Measurements from ENCODE around the gene ACTG2.
"Not testable (repeated sequence)": the region's sequence is repeated elsewhere in the genome, so short reads cannot be mapped to it uniquely, and the experiment has no call there.

The ACTG2 gene

DNA sequence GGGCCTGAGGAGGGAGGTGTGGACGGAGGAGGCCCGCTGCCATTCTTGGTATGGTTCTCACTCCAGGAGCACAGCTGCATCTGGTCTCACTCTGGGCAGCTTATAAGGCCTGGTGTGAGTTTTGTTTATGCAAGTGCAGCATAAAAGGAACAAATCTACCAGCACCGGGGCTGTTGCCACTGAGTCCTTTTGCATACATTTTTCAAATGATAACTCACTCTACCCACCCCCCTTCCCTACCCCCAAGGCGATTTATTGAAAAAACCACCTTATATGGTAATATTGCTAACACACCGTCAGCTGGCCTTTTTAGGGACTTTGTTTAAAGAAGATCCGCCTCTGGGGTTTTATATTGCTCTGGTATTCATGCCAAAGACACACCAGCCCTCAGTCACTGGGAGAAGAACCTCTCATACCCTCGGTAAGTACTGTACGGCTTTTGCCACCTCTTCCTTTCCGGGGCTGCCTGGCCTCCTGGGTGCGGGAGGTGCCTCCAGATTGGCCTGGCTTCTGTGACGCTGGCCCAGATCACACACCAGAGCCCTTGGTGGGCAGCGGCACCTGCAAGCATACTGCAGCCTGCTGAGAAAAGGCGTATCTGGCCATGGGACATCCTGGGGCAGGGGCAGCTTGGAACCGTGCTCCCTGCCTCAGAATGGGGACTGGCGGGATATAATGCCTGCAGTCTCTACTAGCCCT, at the start of gene ACTG2:
ACTG2 (plus strand) TSS at position 378 of the 699 bp plus-strand sequence. CDS start 8,304 bp downstream, outside the sequence.
- DNase-seq (ENCODE audit: low read depth in 2 of 2), result no peak

DNA sequence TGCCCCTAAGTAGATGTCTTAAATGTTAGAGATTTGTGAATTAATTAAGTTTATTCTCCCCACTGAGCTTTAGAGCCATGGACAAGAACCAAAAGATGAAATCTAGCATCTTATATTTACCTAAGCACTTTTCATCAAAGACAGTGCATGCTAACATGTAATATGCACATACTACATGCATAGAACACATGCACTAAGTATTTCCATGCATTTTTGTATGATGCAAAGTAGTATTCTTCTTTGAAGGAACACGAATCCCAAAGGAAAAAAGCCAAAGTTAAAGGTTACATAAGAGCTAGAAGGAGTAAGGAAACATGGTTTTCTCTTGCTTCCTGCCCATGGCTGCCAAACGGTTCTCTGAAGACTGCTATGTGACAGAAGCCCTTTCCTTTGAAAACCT, 48.7 kb upstream of the ACTG2 start:
- no peak for DNase-seq (ENCODE audit: low read depth in 2 of 2)

DNA sequence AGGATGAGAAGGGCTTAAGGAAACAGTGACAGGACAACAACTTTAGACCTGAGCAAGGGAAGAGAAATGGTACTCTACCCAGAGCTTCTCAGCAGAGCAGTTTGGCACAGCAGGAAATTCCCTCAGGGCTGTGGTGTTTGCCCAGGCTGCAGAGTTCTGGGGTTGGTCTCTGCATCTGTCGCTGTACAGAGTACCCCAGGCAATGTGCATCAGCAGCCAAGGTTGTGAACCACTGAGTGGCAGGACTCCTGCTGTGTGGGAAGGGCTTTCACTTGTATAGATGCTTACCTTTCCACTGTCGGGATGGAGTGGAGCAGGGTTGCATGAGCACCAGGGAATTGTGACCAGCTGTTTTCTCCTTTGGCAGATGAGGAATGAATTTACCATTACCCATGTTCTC, 42.8 kb upstream of the ACTG2 start:
- no peak for DNase-seq (ENCODE audit: low read depth in 2 of 2)

DNA sequence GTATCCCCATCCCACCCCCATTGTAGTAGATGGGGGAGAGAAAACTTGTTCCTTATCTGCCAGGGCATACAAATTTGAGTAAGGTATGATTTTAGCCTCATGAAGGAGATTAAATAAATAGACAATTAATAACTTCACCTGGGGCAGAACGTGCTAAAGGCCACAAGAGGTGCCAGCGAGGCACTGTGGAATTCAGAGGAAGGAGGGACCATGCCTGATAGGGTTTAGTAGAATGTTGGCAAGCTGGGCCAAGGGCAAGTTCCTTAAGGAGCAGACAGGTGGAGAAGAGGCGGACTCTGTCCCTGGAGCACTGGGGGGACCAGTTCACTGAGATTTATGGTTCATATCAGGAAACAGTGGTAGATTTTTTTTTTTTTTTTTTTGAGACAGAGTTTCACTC, 41.5 kb upstream of the ACTG2 start:
- DNase-seq (ENCODE audit: low read depth in 2 of 2), result no peak

DNA sequence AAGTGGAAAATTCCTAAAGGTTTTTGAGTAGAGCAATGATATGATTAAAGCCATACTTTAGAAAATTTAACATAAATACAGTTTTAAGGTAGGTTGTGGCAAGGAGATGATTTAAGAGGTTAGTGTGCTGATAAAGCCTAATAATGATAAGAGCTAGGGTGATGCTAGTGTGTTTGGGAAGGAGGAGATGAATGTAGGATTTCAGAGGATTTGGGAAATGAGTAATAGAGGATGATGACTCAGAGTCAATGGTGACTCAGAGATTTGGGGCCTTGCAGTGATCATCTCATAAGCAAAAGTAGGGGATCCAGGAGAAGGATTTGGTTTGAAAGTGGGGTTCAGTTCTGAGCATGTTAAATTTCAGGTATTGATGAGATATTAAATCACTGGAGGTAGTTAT, 40.8 kb upstream of the ACTG2 start:
- no peak for DNase-seq (ENCODE audit: low read depth in 2 of 2)

DNA sequence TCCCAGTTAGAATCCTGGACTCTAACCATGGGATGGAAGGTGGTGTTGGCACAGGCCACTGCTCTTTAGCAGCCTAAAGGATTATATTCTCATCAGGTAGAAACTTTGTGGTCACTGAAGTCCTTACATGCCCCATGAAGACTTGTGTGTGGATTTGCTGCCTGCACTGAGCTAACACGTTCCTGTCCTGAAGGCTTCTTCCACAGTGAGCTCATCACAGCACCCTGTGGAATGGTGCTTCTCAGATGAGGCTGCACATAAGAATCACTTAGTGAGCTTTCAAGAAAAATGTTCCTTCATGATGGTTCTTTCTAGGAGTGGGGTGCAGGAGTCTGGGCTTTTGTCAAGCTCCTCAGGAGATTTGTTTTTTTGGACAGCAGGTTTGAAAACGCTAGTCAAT, 37.3 kb upstream of the ACTG2 start:
- no peak for DNase-seq (ENCODE audit: low read depth in 2 of 2)

DNA sequence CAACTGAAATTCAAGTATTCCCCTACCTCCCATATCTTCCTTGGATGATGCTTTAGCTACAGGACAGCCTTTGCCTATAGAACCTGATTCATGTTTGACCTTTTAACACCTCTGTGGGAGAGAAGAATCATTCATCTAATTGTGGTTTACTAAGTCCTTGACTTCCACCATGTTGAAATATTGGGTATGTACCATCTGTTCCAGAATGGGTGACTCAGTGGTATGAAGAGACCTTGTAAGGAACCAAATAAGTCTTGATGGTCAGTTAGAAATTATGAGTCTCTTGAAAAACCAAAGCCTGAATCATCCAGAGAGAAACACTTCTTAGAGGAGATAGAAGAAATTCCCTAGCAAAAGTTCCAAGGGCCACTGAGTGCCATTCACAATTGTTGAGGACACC, 36.6 kb upstream of the ACTG2 start:
- no peak for DNase-seq (ENCODE audit: low read depth in 2 of 2)

DNA sequence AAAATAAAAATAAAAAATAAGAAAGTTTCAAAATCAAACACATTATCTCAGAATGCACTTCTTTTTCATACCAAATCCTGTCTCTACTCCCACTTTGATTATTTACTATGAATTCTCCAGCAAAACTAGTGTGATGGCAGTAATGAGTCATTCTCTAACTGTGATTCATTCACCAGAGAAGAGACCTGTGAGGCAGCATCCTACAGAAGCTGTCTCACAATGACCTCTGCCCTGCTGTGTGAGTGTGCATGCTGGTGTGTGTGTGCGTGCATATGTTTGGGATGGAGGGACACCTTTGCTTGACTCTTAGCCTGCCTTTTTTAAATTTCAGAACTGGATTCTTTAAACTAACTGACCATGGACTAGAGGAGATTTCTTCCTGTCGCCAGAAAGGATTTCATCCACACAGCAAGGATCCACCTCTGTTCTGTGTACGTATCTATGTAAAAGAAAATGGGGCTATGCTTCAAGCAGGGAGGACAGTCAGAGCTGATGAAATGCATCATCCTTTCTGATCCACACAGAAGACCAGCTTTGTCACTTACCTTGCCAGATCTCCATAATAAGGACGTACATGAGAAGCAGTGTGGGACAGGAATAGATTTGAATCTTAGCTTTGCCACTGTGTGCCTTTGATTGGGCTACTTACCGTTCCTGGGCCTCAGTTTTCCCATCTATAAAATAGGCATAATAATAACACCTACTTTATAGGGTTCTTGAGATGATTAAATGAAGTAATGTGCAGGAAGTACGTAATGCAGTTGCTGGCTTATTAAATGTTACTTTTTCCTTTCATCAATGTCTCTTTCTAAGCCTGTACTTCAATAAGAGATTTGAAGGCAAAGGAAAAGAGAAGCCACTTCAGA, 32.9 kb upstream of the ACTG2 start:
- no peak for DNase-seq (ENCODE audit: low read depth in 2 of 2)

DNA sequence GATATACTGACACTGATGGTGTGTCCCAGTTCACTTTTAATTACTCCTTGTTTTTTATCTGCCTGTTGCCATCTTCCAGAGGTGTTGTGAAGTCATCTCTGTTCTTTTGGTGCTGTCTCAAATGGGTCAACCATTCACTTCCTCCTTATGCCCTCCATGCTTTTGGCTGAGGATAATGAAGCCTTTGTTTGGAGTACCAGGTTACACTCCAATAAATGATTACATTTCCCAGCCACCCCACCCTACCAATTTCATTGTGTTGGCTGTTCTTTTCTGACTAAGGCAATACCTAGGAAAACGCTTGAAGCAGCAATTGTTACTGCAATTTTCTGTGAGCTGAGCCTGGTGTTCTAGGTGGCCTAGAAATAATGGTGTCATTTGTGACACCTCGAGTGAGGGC, 29.8 kb upstream of the ACTG2 start:
- no peak for DNase-seq (ENCODE audit: low read depth in 2 of 2)

DNA sequence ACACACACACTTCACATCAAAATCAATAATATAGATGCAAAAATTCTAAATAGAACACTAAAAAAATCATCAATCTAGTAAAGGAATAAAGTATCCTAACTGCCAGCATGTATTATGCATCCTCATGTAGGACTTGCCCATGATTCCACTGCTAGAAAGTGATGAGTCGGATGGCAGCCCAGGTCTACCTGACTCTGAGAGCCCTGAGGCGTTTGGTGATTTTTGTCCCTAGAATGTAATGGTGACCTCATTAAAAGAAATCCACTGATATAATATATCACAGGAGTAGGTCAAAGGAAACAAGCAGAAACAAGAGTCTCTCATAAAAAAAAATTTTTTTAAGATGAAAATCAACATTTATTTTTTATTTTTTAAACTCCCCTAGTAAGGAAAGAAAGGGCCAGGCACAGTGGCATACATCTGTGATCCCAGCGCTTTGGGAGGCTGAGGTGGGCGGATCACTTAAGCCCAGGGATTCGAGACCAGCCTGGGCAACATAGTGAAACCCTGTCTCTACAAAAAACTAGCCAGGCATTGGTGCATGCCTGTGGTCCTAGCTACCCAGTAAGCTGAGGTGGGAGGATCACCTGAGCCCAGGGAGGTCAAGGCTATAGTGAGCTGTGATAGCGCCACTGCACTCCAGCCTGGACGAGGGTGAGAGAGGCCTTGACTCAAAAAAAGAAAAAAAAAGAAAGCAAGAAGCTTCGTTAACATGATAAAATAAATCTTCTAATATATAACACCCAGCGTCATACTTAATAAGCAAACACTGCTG, 24.4 kb upstream of the ACTG2 start:
- DNase-seq (ENCODE audit: low read depth in 2 of 2), result no peak

DNA sequence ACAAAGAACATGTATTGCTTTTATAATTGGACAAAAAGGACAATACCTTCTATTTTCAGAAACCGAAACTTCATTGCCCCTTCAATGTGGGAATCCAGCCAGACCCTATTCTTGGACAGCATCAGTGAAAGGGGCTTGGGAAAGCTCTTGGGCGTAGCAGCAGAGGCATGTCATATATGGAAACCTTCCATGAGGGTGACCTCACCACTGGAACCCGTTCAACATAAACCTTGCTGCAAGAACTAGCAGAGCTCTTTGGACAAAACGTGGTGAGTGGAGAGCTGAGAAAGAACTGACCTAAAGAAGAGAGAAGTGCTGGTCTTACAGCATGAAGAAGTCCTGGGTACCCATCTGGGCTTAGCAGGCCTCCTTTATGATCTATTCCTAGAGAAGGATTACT, 22.7 kb upstream of the ACTG2 start:
- no peak for DNase-seq (ENCODE audit: low read depth in 2 of 2)

DNA sequence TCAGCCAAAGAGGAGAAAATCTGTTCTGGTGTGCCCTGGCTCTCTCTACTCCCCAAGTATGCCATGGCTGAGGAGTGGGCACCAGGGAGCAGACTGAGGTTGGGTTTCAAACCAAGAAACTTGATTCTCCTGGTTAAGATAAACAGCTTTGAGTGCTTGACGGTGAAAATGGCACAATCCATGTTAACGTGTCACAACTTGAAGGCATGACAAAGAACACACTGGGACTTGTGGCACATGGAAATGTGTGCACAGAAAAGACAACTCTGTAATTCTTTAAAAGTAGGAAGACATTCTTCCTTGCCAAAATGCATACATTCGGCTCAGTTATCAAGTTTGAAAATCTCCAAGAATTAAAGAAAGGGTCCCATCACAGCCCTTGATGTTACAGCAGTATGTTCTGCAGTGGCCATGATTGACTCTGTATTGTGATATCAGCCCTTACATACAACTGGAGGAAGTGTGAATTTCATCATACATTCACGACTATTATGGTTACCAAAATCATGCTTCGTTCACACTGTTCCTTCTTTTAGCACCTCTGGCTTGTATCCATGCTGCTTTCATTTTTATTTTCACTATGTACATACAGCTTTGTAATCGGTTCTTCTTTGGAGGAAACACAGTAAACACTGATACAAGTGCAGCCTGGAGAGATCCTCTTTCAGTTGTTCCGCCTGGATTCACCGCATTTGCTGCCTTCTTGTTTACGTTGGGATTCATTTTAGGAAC, 15.6 kb upstream of the ACTG2 start:
- DNase-seq (ENCODE audit: low read depth in 2 of 2), result no peak

DNA sequence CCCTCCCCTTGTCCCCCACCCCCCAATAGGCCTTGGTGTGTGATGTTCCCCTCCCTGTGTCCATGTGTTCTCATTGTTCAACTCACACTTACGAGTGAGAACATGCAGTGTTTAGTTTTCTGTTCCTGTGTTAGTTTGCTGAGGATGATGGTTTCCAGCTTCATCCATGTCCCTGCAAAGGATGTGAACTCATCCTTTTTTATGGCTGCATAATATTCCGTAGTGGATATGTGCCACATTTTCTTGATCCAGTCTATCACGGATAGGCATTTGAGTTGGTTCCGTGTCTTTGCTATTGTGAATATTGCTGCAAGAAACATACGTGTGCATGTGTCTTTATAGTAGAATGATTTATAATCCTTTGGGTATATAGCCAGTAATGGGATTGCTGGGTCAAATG, 14.8 kb upstream of the ACTG2 start:
- not testable (repeated sequence) for DNase-seq (ENCODE audit: low read depth in 2 of 2)

DNA sequence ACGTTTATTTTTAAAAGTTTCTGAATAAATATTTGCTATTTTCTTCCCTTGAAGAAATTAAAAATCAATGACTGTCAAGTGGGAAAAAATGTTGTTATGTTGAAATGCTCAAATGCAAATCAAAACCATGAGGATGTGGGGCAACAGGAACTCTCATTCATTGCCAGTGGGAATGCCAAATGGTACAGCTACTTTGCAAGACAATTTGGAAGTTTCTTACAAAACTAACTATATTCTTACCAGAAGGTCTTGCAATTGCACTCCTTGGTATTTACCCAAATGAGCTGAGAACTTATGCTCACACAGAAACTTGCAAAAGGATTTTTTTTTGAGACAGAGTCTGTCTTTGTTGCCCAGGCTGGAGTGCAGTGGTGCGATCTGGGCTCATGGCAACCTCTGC, 7.4 kb upstream of the ACTG2 start:
- no peak for DNase-seq (ENCODE audit: low read depth in 2 of 2)

DNA sequence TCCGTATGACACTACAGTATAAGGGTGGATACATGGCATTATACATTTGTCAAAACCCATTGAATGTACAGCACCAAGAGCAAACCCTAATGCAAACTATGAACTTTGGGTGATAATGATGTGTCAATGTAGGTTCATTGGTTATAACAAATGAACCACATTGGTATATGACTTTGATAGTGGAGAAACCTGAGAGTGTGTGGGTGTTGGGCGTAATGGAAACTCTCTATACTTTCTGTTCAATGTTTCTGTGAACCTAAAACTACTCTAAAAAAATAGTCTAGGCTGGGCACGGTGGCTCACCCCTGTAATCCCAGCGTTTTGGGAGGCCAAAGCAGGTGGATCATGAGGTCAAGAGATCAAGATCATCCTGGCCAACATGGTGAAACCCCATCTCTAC, 6.5 kb upstream of the ACTG2 start:
- peak in 1 of 2 donors; percentile 15 for DNase-seq (ENCODE audit: low read depth in 2 of 2)

DNA sequence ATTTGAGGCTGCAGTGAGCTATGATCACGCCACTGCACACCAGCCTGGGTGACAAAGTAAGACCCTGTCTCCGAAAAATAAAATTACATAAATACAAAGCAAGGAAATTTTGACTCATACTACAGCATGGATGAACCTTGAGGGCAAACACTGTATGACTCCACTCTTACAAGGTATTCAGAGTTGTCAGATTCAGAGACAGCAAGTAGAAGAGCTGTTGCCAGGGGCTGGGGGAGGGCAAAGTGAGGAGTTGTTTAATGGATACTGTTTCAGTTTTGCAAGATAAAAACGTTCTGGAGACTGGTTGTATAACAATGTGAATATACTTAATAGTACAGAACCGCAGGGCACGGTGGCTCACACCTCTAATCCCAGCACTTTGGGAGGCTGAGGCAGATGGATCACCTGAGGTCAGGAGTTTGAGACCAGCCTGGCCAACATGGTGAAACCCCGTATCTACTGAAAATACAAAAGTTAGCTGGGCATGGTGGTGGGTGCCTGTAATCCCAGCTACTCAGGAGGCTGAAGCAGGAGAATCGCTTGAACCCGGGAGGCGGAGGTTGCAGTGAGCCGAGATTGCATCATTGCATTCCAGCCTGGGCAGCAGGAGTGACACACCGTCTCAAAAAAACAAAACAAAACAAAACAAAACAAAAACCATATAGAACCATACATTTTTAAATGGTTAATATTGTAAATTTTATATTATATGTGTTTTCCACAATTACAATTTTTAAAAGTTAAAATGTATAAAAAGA, 5.0 kb upstream of the ACTG2 start:
- not testable (repeated sequence) for DNase-seq (ENCODE audit: low read depth in 2 of 2)

DNA sequence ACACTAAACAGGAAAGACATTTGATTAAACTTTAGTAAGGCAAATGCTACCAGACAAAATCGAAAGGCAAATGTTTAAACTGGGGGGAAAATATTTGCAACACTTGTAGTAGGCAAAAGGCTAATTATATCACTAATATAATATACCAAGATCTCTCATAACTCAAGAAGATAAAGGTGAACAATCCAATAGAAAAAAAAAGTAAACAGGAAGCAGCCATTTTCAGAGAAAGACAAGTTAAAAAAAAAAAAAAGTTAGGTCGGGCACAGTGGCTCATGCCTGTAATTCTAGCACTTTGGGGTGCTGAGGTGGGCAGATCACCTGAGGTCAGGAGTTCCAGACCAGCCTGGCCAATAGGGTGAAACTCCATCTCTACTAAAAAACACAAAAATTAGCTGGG, 4.4 kb upstream of the ACTG2 start:
- DNase-seq (ENCODE audit: low read depth in 2 of 2), result no peak

DNA sequence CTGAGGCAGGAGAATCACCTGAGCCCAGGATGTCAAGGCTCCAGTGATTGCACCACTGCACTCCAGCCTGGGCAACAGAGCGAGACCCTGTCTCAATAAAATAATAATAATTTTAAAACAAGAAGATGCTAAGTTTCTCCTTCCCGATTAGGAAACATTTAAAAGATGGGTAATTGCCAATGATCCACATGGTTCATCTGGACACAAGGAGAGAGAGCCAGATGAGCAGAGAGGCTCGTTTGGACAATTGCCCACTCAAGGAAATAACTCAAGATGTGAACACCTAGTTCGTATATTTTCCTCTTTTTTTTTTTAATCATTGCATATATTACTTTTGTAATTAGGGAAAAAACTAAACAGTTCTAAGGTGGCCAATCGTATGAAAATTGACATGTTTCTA, 3.6 kb upstream of the ACTG2 start:
- no peak for DNase-seq (ENCODE audit: low read depth in 2 of 2)

DNA sequence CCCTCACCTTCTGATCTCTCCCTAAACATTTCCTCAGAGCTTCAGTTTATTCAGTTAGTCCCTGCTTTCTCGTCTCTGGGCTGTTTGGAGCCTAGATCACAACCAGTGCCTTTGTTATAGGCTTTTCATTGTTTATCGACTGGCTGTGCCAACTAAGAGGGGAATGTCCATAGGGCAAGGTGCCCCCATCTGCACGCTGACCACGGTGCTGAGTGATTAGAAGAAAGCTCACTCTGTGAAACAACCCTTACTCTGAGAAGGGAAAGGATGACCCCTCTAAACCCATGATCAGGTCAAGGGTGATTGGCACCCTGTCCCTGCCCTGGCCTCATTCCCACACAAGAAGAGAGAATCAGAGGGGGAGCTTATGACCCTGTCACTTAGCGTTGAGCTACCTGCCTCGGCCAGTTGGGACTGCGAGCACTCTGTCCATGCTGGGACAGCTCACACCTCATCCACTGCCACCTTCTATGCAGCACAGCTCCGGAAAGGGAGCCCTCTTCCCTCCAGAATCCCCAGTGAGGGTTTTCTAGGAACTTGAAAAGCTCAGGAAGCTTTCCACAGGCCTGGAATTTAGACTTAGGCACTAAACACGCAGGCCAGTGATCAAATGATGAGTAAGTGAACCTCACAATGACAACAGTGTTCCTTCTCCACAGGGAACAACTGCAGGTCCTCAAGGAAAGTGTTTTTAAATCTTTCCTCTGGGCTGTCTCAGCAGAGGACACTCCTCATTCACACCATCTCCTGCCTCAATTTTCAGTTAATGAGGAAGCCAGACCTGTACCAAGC, 2.3 kb upstream of the ACTG2 start:
- no peak for DNase-seq (ENCODE audit: low read depth in 2 of 2)

DNA sequence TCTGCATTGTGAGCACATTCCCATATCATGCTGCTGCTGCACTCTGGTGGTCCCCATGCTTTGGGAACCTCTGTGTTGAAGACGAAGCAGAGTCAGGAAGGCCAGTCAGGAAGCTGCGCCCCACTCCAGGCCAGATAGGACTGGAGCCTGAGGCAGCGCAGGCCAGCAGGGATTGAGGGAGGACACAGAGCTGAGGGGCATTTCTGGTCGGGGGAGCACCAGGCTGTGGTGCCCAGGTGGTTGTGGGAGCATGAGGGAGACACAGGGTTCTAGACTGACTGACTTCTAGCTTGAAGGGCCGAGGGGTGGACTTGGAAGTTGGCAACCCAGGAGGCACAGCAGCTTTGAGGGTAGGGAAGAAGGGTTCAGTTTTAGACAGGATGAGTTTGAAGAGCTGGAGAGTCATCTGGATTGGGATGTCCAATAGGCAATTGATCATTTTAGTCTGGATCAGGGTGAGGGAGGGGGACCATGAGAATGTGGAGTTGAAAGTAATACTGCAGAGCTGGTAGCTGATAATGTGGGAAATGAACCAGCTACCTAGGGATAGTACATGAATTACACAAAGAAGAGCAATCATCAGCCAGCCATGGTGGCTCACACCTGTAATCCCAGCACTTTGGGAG, 1.4 kb upstream of the ACTG2 start:
- DNase-seq (ENCODE audit: low read depth in 2 of 2), result no peak
